Fibroblast of skin of right quadriceps (primary cell): ENCODE data around the gene SLC17A8.
"Not testable (repeated sequence)": the region's sequence is repeated elsewhere in the genome, so short reads cannot be mapped to it uniquely, and the experiment has no call there.

Experiments used
- DNase-seq: peaks from one replicate; pipeline ENCODE4 v3.0.0-alpha.2; 2013

The SLC17A8 gene

DNA sequence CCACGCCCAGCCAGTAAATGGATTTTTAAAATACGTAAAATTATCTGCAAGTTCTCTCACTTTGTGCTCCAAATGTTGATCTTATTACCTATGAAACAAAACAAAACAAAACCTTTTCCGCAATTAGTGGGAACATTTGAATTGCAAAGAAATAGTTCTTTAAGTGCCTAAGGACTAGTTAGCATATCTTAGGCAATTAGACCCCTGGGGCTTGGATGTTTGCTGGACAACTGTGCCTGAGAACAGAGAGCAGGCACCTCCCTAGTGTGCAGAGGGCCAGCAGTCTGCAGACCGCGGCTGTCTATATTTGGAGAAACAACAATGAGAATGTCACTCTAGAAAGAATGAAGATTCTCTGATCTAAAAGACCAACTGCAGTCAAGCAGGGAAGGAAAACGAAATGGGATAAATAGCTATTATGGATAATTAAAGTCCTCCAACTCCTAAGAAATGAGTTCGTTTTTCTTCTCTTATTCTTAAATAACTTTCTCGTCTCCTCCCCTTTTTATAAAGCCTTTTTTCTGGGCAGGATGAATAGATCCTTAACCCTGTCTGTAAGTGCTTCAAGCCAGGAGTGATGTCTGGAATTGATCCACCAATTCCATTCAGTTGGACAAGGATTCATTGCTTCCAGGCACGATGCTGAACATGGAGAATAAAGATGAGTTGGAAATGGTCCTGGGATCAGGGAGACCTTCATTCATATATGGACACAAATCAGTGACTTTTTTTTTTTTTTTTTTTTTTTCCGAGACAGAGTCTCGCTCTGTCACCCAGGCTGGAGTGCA is 16.2 kb downstream of the SLC17A8 start:
- DNase-seq, result no peak

- DNase-seq, result peak; percentile 23
Observed at GRCh38 chr12:100375038-100375735, 18.3 kb downstream of the SLC17A8 start.

DNA sequence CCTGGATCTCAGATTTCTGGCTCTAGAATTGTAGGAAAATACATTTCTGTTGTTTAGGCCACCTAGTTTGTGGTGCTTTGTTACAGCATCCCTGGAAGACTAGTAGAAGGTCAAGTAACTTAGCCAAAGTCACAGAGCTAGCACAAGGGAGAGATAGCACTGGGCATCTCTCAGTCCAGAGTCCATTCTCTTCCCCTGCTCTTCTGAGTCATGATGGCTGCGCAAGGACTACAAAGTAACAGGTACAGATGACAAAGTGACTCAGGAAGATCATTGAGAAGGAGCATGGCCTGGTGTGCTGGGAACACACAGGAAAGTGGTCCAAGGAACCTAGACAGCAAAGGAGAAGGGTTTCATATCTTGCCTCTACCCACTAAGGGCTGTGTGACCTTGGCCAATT is 19.3 kb downstream of the SLC17A8 start:
- no peak for DNase-seq

DNA sequence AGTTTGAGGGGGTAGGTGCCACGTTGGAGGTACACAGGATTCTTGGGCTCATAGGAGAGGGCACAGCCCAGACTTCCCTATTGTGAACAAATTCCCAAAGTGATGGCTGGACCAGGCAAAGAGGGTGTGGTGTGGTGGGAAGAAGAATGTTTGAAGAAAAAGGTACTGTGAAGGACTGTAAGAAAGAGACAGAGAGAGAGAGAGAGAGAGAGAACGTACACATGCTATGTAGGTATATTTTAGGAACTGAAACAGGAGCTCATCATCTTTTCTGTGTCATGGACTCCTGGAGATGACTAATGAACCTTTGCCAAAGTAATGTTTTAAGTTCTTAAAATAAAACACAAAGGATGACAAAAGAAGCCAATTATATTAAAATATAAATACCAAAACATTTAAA is 24.5 kb downstream of the SLC17A8 start:
- DNase-seq, result no peak

GRCh38 chr12:100382338-100382737 is 25.5 kb downstream of the SLC17A8 start:
- no peak for DNase-seq

- no peak for DNase-seq
Observed at GRCh38 chr12:100383586-100384558, 27.0 kb downstream of the SLC17A8 start.

GRCh38 chr12:100384559-100384935 is 27.7 kb downstream of the SLC17A8 start:
- DNase-seq, result no peak

GRCh38 chr12:100388382-100388781 is 31.5 kb downstream of the SLC17A8 start:
- no peak for DNase-seq

- DNase-seq, result no peak
Observed at GRCh38 chr12:100391856-100392255, 35.0 kb downstream of the SLC17A8 start.

GRCh38 chr12:100393200-100393599 is 36.3 kb downstream of the SLC17A8 start:
- no peak for DNase-seq

DNA sequence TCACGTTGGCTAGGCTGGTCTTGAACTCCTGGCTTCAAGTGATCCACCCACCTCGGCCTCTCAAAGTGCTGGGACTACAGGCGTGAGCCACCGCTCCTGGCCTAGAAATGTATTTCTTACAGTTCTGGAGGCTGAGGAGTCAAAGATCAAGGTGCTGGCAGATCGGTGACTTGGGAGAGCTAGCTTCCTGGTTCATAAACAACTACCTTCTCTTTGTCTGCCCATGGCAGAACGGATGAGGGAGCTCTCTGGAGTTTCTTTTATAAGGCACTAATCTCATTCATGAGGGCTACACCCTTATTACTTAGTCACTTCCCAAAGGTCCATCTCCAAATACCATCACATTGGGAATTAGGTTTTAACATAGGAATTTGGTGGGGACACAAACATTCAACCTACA is 38.9 kb downstream of the SLC17A8 start:
- no peak for DNase-seq

DNA sequence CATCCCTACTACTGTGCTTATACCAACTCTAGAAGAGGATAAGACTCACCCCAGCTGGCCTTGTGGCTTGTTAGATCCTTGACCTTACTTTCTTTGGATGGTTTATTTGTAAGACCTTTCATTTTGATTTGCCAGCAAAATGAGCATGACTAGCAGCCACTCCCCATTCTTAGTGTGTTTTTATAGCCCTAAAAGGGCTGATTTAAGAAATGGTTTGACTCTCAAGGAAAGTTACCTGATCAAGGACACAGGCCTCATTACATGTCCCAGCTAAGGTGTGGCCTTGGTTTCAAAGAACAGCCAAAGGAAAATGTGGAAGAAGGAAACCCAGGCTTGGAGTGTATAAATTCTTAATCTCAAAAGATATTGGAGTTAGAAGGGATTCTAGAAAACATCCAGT is 41.4 kb downstream of the SLC17A8 start:
- no peak for DNase-seq

GRCh38 chr12:100399095-100399494 is 42.2 kb downstream of the SLC17A8 start:
- DNase-seq, result no peak

DNA sequence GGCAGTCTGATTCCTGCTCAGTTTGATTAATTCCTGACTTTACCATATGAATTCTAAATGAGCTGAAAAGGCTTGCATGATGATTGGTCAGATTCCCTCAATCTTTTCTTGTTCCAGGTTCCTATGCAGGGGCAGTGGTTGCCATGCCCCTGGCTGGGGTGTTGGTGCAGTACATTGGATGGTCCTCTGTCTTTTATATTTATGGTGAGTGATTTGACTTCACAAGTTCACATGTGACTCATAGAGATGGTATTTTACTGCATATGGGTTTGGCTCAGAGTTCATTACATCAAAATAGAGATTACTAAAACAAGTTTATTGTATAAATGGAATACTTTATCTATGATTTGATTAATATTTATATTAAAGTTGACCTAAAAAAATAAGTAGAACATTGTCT is 44.8 kb downstream of the SLC17A8 start:
- peak; percentile 25 for DNase-seq

DNA sequence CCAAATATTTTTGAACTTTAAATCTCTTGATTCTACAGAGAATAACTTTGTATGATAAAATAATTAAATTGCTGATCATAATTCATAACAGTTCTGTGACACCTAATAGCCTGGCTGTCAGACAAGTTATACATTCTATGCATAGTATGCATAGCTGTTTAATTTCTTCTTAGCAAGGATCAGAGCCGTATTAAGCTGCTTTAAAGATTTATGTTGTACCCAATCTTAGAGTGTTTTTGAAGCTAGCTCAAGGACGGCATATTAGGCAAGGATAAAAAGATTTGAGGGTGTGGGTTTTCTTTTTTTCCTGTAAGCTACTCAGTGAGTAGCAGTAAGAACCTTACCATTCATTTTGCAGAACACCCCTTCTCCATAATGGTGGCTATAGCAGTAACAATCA is 45.9 kb downstream of the SLC17A8 start:
- DNase-seq, result no peak

- DNase-seq, result no peak
Observed at GRCh38 chr12:100403446-100403845, 46.6 kb downstream of the SLC17A8 start.

GRCh38 chr12:100404769-100405407 is 48.0 kb downstream of the SLC17A8 start:
- peak; percentile 35 for DNase-seq

GRCh38 chr12:100413001-100413400 is 56.1 kb downstream of the SLC17A8 start:
- no peak for DNase-seq

DNA sequence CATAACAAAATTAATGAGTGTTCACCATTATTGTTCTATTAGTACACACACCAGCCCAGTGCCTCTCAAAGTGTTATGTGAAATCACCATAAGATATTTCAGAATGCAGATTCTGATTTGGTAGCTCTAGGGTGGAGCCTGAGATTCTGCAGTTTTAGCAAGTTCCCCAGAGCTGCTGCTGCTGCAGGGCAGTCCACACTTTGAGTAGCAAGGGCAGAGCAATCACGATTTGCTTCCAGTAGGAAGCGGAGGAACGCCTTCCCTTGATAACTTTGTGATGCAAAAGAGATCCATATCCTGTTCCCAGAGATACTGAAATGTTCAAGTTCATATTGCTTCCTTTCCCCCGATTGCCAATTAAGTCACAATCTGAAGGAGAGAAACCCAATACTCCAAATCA is 57.9 kb downstream of the SLC17A8 start:
- DNase-seq, result no peak

GRCh38 chr12:100422646-100423045 is 65.8 kb downstream of the SLC17A8 start:
- no peak for DNase-seq

- DNase-seq, result no peak
Observed at GRCh38 chr12:100426145-100426544, 69.3 kb downstream of the SLC17A8 start.

- DNase-seq, result peak; percentile 31
Observed at GRCh38 chr12:100427078-100427477, 70.2 kb downstream of the SLC17A8 start.

GRCh38 chr12:100430251-100430650 is 73.4 kb downstream of the SLC17A8 start:
- not testable (repeated sequence) for DNase-seq
